Embryonic facial prominence (tissue), 1 donor: Measurements from ENCODE around the gene ARHGEF6.

Experiments
- DNase-seq: peaks from one replicate; pipeline ENCODE4 v3.0.0-alpha.2; 2016; ENCODE audit errors: extremely low spot score

The ARHGEF6 gene

GRCh38 chrX:136691028-136691809 lies 89.5 kb downstream of the ARHGEF6 start:
- DNase-seq, result no peak

- no peak for DNase-seq
Observed at GRCh38 chrX:136689436-136689835, 91.3 kb downstream of the ARHGEF6 start.

GRCh38 chrX:136687457-136687856 lies 93.3 kb downstream of the ARHGEF6 start:
- no peak for DNase-seq

- DNase-seq, result no peak
Observed at GRCh38 chrX:136684120-136684519, 96.6 kb downstream of the ARHGEF6 start.

- DNase-seq, result no peak
Observed at GRCh38 chrX:136679531-136679930, 101.2 kb downstream of the ARHGEF6 start.

- DNase-seq, result no peak
Observed at GRCh38 chrX:136674270-136674985, 106.3 kb downstream of the ARHGEF6 start.

GRCh38 chrX:136671006-136671610 lies 109.6 kb downstream of the ARHGEF6 start:
- DNase-seq, result no peak

GRCh38 chrX:136667446-136668168 lies 113.1 kb downstream of the ARHGEF6 start:
- DNase-seq, result no peak

GRCh38 chrX:136666088-136666487 lies 114.6 kb downstream of the ARHGEF6 start:
- no peak for DNase-seq

GRCh38 chrX:136665258-136665900 lies 115.4 kb downstream of the ARHGEF6 start:
- DNase-seq, result no peak

- DNase-seq, result no peak
Observed at GRCh38 chrX:136662976-136663375, 117.8 kb downstream of the ARHGEF6 start.

- no peak for DNase-seq
Observed at GRCh38 chrX:136662104-136662503, 118.6 kb downstream of the ARHGEF6 start.

- no peak for DNase-seq
Observed at GRCh38 chrX:136660896-136661295, 119.8 kb downstream of the ARHGEF6 start.

GRCh38 chrX:136659174-136659573 lies 121.6 kb downstream of the ARHGEF6 start:
- DNase-seq, result no peak

GRCh38 chrX:136658151-136658550 lies 122.6 kb downstream of the ARHGEF6 start:
- DNase-seq, result no peak

GRCh38 chrX:136656361-136656964 lies 124.3 kb downstream of the ARHGEF6 start:
- no peak for DNase-seq

GRCh38 chrX:136652822-136653723 lies 127.7 kb downstream of the ARHGEF6 start:
- no peak for DNase-seq

GRCh38 chrX:136650811-136651210 lies 129.9 kb downstream of the ARHGEF6 start:
- no peak for DNase-seq

GRCh38 chrX:136647677-136648360 lies 132.9 kb downstream of the ARHGEF6 start, which contains the start of gene CD40LG:
Gene CD40LG, plus strand, starts transcription at chrX:136648158. Its CDS starts 91 bp downstream, at chrX:136648249.
- DNase-seq, result no peak
